ENCODE results near the gene EVX1.

Gene EVX1

GRCh38 chr7:27283558-27283957, 41.0 kb downstream of the EVX1 start:
- H3K27ac Mint-ChIP-seq: no peak overlapping the region
- peaks cover 2% of the 10 kb centered on the region for H3K9me3 Mint-ChIP-seq
- H3K27me3 Mint-ChIP-seq (ENCODE audit: low read depth): peaks cover 5% of the 10 kb centered on the region

GRCh38 chr7:27295236-27295635, 52.6 kb downstream of the EVX1 start:
- Mint-ChIP-seq H3K4me1 (no peaks in the 10 kb centered on the region), H3K27me3 (ENCODE audit: low read depth) (peaks cover 12% of the 10 kb centered on the region), H3K9me3 (peaks cover 7% of the 10 kb centered on the region), H3K4me3 (no peak overlapping the region), H3K36me3 (ENCODE audit: low read depth) (no peaks in the 10 kb centered on the region), H3K27ac (no peak overlapping the region)
- no peak for TF ChIP-seq CTCF (IDR thresholded peaks at IDR 0.05; ENCODE audit: unreplicated experiment in 3 of 3)

More at GRCh38 chr7:27283558-27283957, 41.0 kb downstream of the EVX1 start:
- H3K4me3 Mint-ChIP-seq: no peak overlapping the region
- no peaks in the 10 kb centered on the region for H3K4me1 Mint-ChIP-seq
- H3K36me3 Mint-ChIP-seq (ENCODE audit: low read depth): no peaks in the 10 kb centered on the region
- no peak for TF ChIP-seq CTCF (IDR thresholded peaks at IDR 0.05; ENCODE audit: unreplicated experiment in 3 of 3)

GRCh38 chr7:27297356-27297755, 54.8 kb downstream of the EVX1 start:
- TF ChIP-seq CTCF (IDR thresholded peaks at IDR 0.05; ENCODE audit: unreplicated experiment in 3 of 3): no peak
- Mint-ChIP-seq H3K4me1 (no peaks in the 10 kb centered on the region), H3K4me3 (no peak overlapping the region), H3K36me3 (ENCODE audit: low read depth) (no peaks in the 10 kb centered on the region), H3K27ac (no peak overlapping the region), H3K9me3 (peaks cover 3% of the 10 kb centered on the region), H3K27me3 (ENCODE audit: low read depth) (peaks cover 12% of the 10 kb centered on the region)

Measured in nephron (organoid).